HCT116 (cell line): ENCODE results near the gene GRIN3B.

Source experiments
- CTCF ChIP-seq, 3 experiments: fragments of 200-600 bp in 1 of 3; sonication (generic) in 1 of 3; IDR thresholded peaks in 2 of 3; conservative IDR thresholded peaks in 1 of 3; 2 replicates each; pipeline ENCODE4 v1.5.1; 2012 to 2017; ENCODE audit warnings: low read depth in 2 of 3, low read length in 2 of 3, antibody characterized with exemption in 1 of 3, borderline replicate concordance in 1 of 3, control low read depth in 1 of 3, mild to moderate bottlenecking in 1 of 3, mixed read lengths in 1 of 3, mixed run types in 1 of 3, moderate library complexity in 1 of 3; ENCODE audit not compliant: insufficient read depth in 1 of 3
- EZH2 ChIP-seq: fragments of 200-600 bp; sonication (generic); IDR thresholded peaks from 2 replicates; pipeline ENCODE4 v1.6.1; 2017; ENCODE audit warnings: antibody characterized with exemption, mixed run types
- JUND ChIP-seq: IDR thresholded peaks from 2 replicates; pipeline ENCODE4 v1.6.1; 2012
- POLR2A ChIP-seq: IDR thresholded peaks from 2 replicates; pipeline ENCODE4 v1.7.0; 2011; ENCODE audit warnings: borderline replicate concordance; ENCODE audit not compliant: insufficient read depth, insufficient read length; ENCODE audit errors: extremely low read depth
- POLR2AphosphoS5 ChIP-seq: IDR thresholded peaks from 2 replicates; pipeline ENCODE4 v1.6.1; 2011; ENCODE audit warnings: mild to moderate bottlenecking, low read depth, low read length, moderate library complexity
- RAD21 ChIP-seq: IDR thresholded peaks from 2 replicates; pipeline ENCODE4 v1.6.1; 2012; ENCODE audit warnings: low read depth, mild to moderate bottlenecking
- SIN3A ChIP-seq: IDR thresholded peaks from 2 replicates; pipeline ENCODE4 v1.6.1; 2012; ENCODE audit warnings: low read depth
- ZBTB33 ChIP-seq: IDR thresholded peaks from 2 replicates; pipeline ENCODE4 v1.6.1; 2011; ENCODE audit warnings: mild to moderate bottlenecking, low read length, moderate library complexity; ENCODE audit not compliant: insufficient replicate concordance; ENCODE audit errors: extremely low read depth
- ZNF274 ChIP-seq: fragments of 200-500 bp; sonication (Bioruptor generic); IDR thresholded peaks from 2 replicates; pipeline ENCODE4 v1.6.1; 2014; ENCODE audit warnings: mild to moderate bottlenecking, low read depth, low read length, inconsistent platforms
- TF ChIP-seq, protein P1 (sequence below): IDR thresholded peaks from 2 replicates; pipeline ENCODE4 v1.6.1; 2012
- TF ChIP-seq, protein P2 (sequence below): IDR thresholded peaks from 2 replicates; pipeline ENCODE4 v1.6.1; 2012
- TF ChIP-seq, protein P3 (sequence below): IDR thresholded peaks from 2 replicates; pipeline ENCODE4 v1.6.1; 2012; ENCODE audit warnings: low read depth

GRCh38 chr19:1026783-1027649 is 26.8 kb downstream of the GRIN3B start:
- no peak for TF ChIP-seq JUND
- no peak for TF ChIP-seq POLR2A
- TF ChIP-seq CTCF (IDR thresholded peaks at IDR 0.05 in 2 of 3, conservative IDR thresholded peaks at IDR 0.05 in 1 of 3; ENCODE audit: borderline replicate concordance in 1 of 3, insufficient read depth in 1 of 3, low read depth in 2 of 3, low read length in 2 of 3): no peak
- no peak for TF ChIP-seq EZH2
- TF ChIP-seq ZBTB33: no peak
- TF ChIP-seq, protein P1, sequence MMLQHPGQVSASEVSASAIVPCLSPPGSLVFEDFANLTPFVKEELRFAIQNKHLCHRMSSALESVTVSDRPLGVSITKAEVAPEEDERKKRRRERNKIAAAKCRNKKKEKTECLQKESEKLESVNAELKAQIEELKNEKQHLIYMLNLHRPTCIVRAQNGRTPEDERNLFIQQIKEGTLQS: no peak
- TF ChIP-seq, protein P2, sequence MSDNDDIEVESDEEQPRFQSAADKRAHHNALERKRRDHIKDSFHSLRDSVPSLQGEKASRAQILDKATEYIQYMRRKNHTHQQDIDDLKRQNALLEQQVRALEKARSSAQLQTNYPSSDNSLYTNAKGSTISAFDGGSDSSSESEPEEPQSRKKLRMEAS: no peak; the same call in 1 of the 2 replicates
- no peak for TF ChIP-seq RAD21
- TF ChIP-seq ZNF274: no peak
- TF ChIP-seq POLR2AphosphoS5: no peak
- TF ChIP-seq SIN3A: no peak; the same call in 1 of the 2 replicates
- TF ChIP-seq, protein P3, sequence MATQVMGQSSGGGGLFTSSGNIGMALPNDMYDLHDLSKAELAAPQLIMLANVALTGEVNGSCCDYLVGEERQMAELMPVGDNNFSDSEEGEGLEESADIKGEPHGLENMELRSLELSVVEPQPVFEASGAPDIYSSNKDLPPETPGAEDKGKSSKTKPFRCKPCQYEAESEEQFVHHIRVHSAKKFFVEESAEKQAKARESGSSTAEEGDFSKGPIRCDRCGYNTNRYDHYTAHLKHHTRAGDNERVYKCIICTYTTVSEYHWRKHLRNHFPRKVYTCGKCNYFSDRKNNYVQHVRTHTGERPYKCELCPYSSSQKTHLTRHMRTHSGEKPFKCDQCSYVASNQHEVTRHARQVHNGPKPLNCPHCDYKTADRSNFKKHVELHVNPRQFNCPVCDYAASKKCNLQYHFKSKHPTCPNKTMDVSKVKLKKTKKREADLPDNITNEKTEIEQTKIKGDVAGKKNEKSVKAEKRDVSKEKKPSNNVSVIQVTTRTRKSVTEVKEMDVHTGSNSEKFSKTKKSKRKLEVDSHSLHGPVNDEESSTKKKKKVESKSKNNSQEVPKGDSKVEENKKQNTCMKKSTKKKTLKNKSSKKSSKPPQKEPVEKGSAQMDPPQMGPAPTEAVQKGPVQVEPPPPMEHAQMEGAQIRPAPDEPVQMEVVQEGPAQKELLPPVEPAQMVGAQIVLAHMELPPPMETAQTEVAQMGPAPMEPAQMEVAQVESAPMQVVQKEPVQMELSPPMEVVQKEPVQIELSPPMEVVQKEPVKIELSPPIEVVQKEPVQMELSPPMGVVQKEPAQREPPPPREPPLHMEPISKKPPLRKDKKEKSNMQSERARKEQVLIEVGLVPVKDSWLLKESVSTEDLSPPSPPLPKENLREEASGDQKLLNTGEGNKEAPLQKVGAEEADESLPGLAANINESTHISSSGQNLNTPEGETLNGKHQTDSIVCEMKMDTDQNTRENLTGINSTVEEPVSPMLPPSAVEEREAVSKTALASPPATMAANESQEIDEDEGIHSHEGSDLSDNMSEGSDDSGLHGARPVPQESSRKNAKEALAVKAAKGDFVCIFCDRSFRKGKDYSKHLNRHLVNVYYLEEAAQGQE: no peak
